ENCODE results near the gene CA6.
A peak's percentile ranks its signal among the peaks of the same experiment; 100 is the strongest.
"Not testable (repeated sequence)": the region's sequence is repeated elsewhere in the genome, so short reads cannot be mapped to it uniquely, and the experiment has no call there.

The CA6 gene

GRCh38 chr1:9004031-9004699, 58.5 kb downstream of the CA6 start:
- DNase-seq: no peak

DNA sequence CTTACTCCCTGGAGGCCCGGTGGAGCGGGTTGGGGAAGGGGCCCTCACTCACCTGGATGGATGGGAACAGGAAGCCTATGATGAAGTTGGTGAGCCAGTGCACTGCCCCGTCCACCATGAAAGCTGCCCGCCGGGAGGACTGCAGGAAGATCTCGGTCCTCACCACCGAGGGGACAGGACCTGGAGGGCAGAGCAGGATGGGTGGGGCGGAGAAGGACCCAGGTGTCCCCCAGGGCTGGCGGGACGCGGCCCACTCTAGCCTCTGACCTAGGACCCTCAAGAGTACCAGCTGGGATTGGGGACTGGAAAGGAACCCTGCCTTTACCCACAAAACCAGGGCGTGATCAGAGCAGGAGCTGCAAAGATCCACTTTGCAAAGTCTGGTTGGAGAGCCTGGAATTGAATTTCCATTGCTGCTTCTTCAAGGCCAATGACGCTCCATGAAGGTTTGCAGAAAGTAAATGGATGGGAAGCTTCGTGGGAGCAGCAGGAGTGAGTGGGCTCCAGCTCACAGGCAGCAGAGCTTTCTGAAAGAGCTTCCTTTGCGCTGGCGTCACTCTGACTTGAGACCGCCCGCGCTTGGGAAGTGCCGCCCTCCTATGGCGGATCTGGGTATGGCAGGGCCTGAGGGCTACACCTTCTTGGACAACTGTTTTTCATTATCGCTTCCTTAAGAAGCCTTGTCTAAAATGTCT, 59.2 kb downstream of the CA6 start:
- peak in 47 of 58 donors; percentile 3 to 69 (median 30) for DNase-seq

- DNase-seq: no peak
These were observed 59.7 kb downstream of the CA6 start for GRCh38 chr1:9005395-9005708.

GRCh38 chr1:9006956-9007615, 61.4 kb downstream of the CA6 start:
- DNase-seq: no peak

DNA sequence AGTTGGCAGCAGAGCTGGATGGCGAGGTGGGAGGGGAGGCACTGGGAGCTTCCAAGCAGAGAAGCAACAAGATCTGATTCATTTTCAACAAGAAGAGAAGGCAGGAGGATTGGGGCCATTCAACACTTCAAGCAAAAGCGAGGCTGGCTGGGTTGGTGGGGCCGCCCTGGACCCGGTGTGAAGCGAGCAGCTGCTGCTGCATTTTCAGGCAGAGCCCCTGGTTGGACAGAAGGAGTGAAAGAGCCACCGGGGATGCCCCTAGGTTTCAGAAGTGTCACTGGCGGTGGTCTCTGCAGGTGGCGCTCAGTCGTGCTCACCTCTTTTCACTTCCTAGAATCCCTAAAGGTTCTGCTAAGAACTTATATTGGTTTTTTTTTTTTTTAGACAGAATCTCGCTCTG, 62.6 kb downstream of the CA6 start:
- DNase-seq: no peak

GRCh38 chr1:9009438-9010370, 64.0 kb downstream of the CA6 start:
- no peak for DNase-seq

DNA sequence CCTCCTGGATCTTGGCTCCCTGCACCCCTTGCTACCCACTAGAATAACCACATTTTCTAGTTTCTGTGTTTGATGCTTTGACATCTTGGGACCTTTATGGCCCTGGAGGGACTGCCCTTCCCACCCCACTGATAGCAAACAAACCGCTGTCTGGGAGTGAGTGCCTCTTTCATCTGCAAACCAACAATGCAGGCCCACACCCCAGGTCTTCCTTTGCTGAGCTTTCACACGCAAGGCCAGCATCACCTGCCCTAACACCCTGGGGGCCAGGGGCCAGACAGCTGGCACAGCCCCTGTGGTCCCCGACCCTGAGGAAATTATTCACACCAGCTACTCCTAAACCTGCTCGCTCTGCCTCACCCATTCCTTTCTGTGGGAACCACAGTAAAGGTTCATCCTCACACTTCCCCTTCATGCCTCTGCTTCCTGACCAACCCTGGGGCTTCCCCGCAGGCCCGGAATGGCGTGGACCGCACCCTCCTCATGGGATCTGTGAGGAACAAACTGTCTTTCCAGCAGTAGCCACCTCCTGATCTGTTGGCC, 65.2 kb downstream of the CA6 start:
- peak in 1 of 58 donors; percentile 4 for DNase-seq

GRCh38 chr1:9013819-9014218, 68.2 kb downstream of the CA6 start:
- no peak for DNase-seq

GRCh38 chr1:9014475-9015375, 69.1 kb downstream of the CA6 start:
- DNase-seq: no peak

- DNase-seq: no peak
These were observed 70.8 kb downstream of the CA6 start for GRCh38 chr1:9016455-9016854.

DNA sequence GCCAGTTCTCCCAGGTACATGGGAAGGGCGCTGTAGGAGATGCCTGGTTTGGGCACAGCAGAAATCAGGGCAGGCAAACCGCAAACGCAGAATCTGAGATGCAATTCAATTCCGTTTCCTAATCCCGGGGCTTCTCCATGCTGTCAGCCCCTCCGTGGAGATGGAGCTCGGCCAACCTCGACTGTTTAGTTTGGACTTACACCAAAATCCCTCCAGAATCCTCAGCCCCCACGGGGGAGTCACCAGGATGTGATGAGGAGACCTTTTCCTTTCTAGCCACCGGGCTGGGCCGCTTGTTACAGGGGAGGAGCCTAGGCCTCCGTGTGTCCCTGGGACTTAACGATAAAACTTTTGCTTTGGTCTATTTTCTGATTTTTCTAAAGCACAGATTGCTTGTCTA, 72.7 kb downstream of the CA6 start:
- no peak for DNase-seq

GRCh38 chr1:9019896-9020295, 74.2 kb downstream of the CA6 start:
- no peak for DNase-seq

GRCh38 chr1:9020305-9020704, 74.6 kb downstream of the CA6 start:
- DNase-seq: no peak

DNA sequence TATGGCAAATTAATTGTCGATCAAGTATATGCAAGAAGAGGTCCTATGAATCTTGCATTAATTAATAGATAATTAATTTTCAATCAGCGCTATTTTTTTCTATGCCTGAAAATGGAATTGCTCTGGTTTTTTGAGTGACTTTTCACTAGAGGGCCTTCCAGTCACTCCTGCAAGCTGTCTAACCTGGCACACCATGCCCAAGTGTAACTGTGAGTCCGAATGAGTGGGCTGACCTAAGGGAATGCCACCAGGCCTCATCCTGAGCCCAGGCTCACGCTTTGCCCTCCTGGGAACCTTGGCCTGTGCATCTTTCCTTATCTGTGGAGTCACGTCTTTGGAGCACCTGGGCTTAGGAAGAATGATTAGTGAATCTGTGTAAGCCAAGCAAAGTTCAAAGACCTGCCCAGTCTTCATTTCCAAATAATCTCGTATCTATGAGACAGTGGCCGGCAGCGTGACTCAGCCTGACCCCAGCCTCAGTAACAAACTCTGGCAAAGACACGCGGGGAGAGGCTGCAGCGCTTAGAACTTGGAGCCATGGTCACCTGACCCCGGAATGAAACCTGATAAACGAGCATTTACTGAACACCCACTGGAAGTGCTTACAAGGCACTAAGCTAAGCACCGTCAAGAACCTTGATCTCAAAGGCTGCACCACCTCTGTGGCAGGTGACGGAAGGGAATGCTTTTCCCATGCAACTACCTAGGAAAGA, 76.5 kb downstream of the CA6 start:
- not testable (repeated sequence) for DNase-seq

- no peak for DNase-seq
These were observed 77.1 kb downstream of the CA6 start for GRCh38 chr1:9022773-9023172.
